Psoas muscle (tissue), 8 donors: ENCODE results near the gene RNF123. TPM values are rescaled to one million over a fixed set of nuclear protein-coding genes. Genes with fewer than 3 reads are reported as not detected.

Experiments used
- ATAC-seq, 4 donors: fragments of 200-7000 bp; cut with Tn5 transposase; one replicate each; pipeline ENCODE4 v1.9.1; 2020; ENCODE audit warnings: moderate library complexity in 3 of 4, mild to moderate bottlenecking in 2 of 4
- DNase-seq, 2 donors: peaks; one replicate each; pipeline ENCODE4 v3.0.0-alpha.2; 2020
- H3K27ac ChIP-seq: fragments of 200-600 bp; one replicate; pipeline ENCODE4 v1.8.0; 2022
- H3K27me3 ChIP-seq, 3 donors: fragments of 200-600 bp in 1 of 3; one replicate each; pipeline versions ENCODE4 v1.6.1 to v1.8.0; 2013 to 2022; ENCODE audit warnings: low read length in 2 of 3, mild to moderate bottlenecking in 2 of 3, moderate library complexity in 1 of 3; ENCODE audit not compliant: insufficient read depth in 3 of 3
- H3K36me3 ChIP-seq, 2 donors: fragments of 200-600 bp in 1 of 2; one replicate each; pipeline versions ENCODE4 v1.6.1 to v1.8.0; 2013 to 2022; ENCODE audit warnings: low read depth in 1 of 2, mild to moderate bottlenecking in 1 of 2, moderate library complexity in 1 of 2; ENCODE audit not compliant: insufficient read depth in 1 of 2
- H3K4me1 ChIP-seq: fragments of 200-600 bp; one replicate; pipeline ENCODE4 v1.8.0; 2022
- H3K4me3 ChIP-seq: fragments of 200-600 bp; one replicate; pipeline ENCODE4 v1.8.0; 2022; ENCODE audit warnings: mild to moderate bottlenecking
- H3K9me3 ChIP-seq: fragments of 200-600 bp; one replicate; pipeline ENCODE4 v1.8.0; 2022
- WGBS, 3 donors: extraction: QIAGEN DNeasy Blood & Tissue Kit; methylation state at CpG; one replicate each; pipeline versions ENCODE4 v1.1.6 to v1.1.7; 2013; 5-methylcytosine and 5-hydroxymethylcytosine counted together
- intact Hi-C, 2 donors: fragments of 100-400 bp; cut with DNase I; formaldehyde crosslinking; loops; one replicate each; pipeline versions ENCODE4 v1.11.0 to v1.14.2; 2022
- polyA plus RNA-seq, 3 donors: library from polyadenylated mRNA; stranded (reverse); fragments of 200-250 nt; gene quantifications; one replicate each; pipeline ENCODE4 v1.2.3, GENCODE V29; 2013
- total RNA-seq, 4 donors: library from RNA; stranded (reverse); fragmentation: NEBNext Ultra II Directional in 2 of 4; extraction: Animal tissue kit (Norgen Biotek cat#: 25700) in 2 of 4; gene quantifications; one replicate each; pipeline versions ENCODE4 v1.2.1 to v1.2.4, GENCODE V29; 2021 to 2023
- TF ChIP-seq, protein P1 (sequence below): fragments of 200-600 bp; IDR thresholded peaks from one replicate; pipeline ENCODE4 v1.8.0; 2022; ENCODE audit warnings: antibody characterized with exemption
- donor health status: healthy with polysubstance abuse.
- donor health status: DM: no; HTN: no; CAD: no; lungs with moderate emphysema.
- donor health status: Bipolar disorder and iron deficiency.
- donor health status: healthy.
- donor health status: DM: yes; HTN: yes; CAD: no.
- donor health status: DM: no; HTN: no; CAD: no.
- donor health status: DM: no; HTN: no; CAD: no.
- donor health status: DM: yes; HTN: yes; CAD: no.

Gene RNF123
- total and polyA plus RNA-seq, 7 donors: 36.1 to 170 (median 105) TPM

DNA sequence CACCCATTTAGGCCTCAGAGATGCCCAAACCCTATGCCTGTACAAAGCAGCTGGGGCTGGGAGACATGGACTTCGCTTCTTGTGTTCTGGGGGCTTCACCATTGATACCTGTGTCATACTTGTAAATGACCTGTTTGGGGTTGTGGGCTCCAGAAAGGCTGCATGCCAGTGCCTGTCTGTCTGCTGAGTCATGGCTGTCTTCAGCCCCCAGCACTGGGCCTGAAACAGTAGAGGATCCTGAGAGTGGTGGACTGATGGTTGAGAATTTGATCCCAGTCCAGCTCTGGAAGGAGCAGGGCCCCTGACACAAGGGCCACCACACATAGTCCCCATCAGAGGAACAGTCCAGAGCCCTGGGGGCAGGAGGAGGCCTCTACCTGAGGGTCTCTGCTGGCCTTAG is 39.8 kb upstream of the RNF123 start:
- WGBS, 3 donors: 95 to 100% (median 100%) methylated on average over 1 of the region's 1 CpG
- no peak overlapping the region for H3K4me3 ChIP-seq
- intact Hi-C loops: no loop called here

DNA sequence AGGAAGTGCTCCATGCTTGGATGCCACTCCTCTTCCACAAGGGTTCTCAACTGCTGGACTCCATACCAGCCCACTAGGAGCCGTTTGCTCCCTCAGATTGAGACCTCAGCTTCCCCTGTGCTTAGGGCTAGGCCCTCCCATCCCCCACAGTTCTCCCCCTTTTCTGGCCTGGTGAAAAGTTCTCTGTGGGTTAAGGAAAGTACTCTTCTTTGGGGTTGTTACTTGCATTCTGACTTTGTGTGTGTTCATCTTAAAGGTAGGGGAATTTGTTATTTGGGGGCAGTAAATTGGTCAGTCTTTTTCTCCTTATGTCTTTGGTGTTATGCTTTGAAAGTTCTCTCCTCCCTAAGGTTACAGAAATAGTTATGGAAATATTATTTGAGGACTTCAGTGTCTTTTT is 39.2 kb upstream of the RNF123 start:
- peaks cover 31% of the 10 kb centered on the region for H3K4me1 ChIP-seq
- no peaks in the 10 kb centered on the region for H3K27me3 ChIP-seq
- H3K36me3 ChIP-seq: no peaks in the 10 kb centered on the region
- 79 to 85% (median 82%) methylated on average over 1 of the region's 1 CpG for WGBS, 3 donors
- H3K4me3 ChIP-seq: no peak overlapping the region
- ATAC-seq: no peak
- H3K27ac ChIP-seq: no peak overlapping the region
- no peak for DNase-seq
- no peaks in the 10 kb centered on the region for H3K9me3 ChIP-seq
- intact Hi-C loops: no loop called here
- TF ChIP-seq, protein P1, sequence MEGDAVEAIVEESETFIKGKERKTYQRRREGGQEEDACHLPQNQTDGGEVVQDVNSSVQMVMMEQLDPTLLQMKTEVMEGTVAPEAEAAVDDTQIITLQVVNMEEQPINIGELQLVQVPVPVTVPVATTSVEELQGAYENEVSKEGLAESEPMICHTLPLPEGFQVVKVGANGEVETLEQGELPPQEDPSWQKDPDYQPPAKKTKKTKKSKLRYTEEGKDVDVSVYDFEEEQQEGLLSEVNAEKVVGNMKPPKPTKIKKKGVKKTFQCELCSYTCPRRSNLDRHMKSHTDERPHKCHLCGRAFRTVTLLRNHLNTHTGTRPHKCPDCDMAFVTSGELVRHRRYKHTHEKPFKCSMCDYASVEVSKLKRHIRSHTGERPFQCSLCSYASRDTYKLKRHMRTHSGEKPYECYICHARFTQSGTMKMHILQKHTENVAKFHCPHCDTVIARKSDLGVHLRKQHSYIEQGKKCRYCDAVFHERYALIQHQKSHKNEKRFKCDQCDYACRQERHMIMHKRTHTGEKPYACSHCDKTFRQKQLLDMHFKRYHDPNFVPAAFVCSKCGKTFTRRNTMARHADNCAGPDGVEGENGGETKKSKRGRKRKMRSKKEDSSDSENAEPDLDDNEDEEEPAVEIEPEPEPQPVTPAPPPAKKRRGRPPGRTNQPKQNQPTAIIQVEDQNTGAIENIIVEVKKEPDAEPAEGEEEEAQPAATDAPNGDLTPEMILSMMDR: no peak

More for the DNA sequence above, 39.8 kb upstream of the RNF123 start:
- DNase-seq (peak in 1 of 2 donors; percentile 23), ATAC-seq (no peak)
- H3K27me3 ChIP-seq: no peaks in the 10 kb centered on the region
- H3K36me3 ChIP-seq: no peaks in the 10 kb centered on the region
- peaks cover 31% of the 10 kb centered on the region for H3K4me1 ChIP-seq
- H3K9me3 ChIP-seq: no peaks in the 10 kb centered on the region
- no peak overlapping the region for H3K27ac ChIP-seq
- TF ChIP-seq, protein P1: no peak

DNA sequence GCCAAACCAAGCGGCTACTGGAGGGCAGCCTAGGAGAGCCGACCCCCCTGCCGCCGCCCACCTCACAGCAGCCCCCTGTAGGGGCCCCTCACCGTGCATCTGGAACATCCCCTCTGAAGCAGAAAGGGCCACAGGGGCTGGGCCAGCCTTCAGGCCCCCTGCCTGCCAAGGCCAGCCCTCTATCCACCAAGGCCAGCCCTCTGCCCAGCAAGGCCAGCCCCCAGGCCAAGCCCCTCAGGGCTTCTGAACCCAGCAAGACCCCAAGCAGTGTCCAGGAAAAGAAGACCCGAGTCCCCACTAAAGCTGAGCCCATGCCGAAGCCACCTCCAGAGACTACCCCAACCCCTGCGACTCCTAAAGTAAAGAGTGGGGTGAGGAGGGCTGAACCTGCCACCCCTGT is 38.7 kb upstream of the RNF123 start:
- Histone ChIP-seq H3K9me3 (no peaks in the 10 kb centered on the region), H3K36me3 (no peaks in the 10 kb centered on the region), H3K27ac (no peak overlapping the region), H3K4me3 (no peak overlapping the region), H3K27me3 (no peaks in the 10 kb centered on the region), H3K4me1 (peaks cover 31% of the 10 kb centered on the region)
- no peak for ATAC-seq
- WGBS, 3 donors: 76 to 82% (median 77%) methylated on average over 8 of the region's 8 CpGs
- TF ChIP-seq, protein P1: no peak
- intact Hi-C loops: no loop called here
- peak in 1 of 2 donors; percentile 31 for DNase-seq

DNA sequence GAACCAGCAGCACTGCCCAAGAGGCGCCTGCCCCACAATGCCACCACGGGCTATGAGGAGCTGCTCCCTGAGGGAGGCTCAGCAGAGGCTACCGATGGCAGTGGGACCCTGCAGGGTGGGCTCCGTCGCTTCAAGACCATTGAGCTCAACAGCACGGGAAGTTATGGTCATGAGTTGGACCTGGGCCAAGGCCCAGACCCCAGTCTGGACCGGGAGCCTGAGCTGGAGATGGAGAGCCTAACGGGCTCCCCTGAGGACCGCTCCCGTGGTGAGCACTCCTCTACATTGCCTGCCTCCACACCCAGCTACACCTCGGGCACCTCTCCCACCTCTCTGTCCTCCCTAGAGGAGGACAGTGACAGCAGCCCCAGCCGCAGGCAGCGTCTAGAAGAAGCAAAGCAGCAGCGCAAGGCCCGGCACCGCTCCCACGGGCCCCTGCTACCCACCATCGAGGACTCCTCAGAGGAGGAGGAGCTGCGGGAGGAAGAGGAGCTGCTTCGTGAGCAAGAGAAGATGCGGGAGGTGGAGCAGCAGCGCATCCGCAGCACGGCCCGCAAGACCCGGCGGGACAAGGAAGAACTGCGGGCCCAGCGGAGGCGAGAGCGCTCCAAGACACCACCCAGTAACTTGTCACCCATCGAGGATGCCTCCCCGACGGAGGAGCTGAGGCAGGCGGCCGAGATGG is 37.0 kb upstream of the RNF123 start:
- no peak for ATAC-seq

More for the DNA sequence above, 37.0 kb upstream of the RNF123 start:
- no peak overlapping the region for H3K27ac ChIP-seq
- no peaks in the 10 kb centered on the region for H3K9me3 ChIP-seq
- peak; percentile 3 to 45 for DNase-seq
- H3K36me3 ChIP-seq: no peaks in the 10 kb centered on the region
- intact Hi-C loops: no loop called here
- H3K27me3 ChIP-seq: no peaks in the 10 kb centered on the region
- H3K4me3 ChIP-seq: no peak overlapping the region
- H3K4me1 ChIP-seq: peaks cover 20% of the 10 kb centered on the region
- TF ChIP-seq, protein P1: no peak
- WGBS, 3 donors: 88 to 90% (median 89%) methylated on average over 35 to 36 of the region's 36 CpGs
